Type B pancreatic cell (in vitro differentiated cells): Measurements from ENCODE around the gene SAMD7. TPM values are rescaled to one million over a fixed set of nuclear protein-coding genes. Genes with fewer than 3 reads are reported as not detected.

ENCODE experiments used
- DNase-seq: peaks from one replicate; pipeline ENCODE4 v3.0.0; 2021; ENCODE audit warnings: mixed read lengths; ENCODE audit not compliant: unreplicated experiment; ENCODE audit errors: extremely low spot score
- H3K27ac Mint-ChIP-seq: 2 replicates; pipeline ENCODE4 v1.8.0; 2021; ENCODE audit warnings: mild to moderate bottlenecking, mixed read lengths
- H3K27me3 Mint-ChIP-seq: 2 replicates; pipeline ENCODE4 v1.8.0; 2021; ENCODE audit warnings: mixed read lengths
- H3K36me3 Mint-ChIP-seq: 2 replicates; pipeline ENCODE4 v1.8.0; 2021; ENCODE audit warnings: mixed read lengths
- H3K4me1 Mint-ChIP-seq: one replicate; pipeline ENCODE4 v1.8.0; 2021; ENCODE audit warnings: mixed read lengths; ENCODE audit not compliant: unreplicated experiment
- H3K4me3 Mint-ChIP-seq: 2 replicates; pipeline ENCODE4 v1.8.0; 2021; ENCODE audit warnings: mild to moderate bottlenecking, mixed read lengths
- H3K9me3 Mint-ChIP-seq: 2 replicates; pipeline ENCODE4 v1.8.0; 2021; ENCODE audit warnings: mixed read lengths
- CTCF ChIP-seq: fragments of 200-600 bp; sonication (generic); conservative IDR thresholded peaks from 2 replicates; pipeline ENCODE4 v1.5.0; 2021; ENCODE audit warnings: antibody characterized with exemption, mild to moderate bottlenecking
- total RNA-seq: library from RNA; stranded (reverse); gene quantifications from 2 replicates; pipeline ENCODE4 v1.2.1, GENCODE V29; 2021; ENCODE audit warnings: low replicate concordance

The SAMD7 gene
- total RNA-seq, 1 donor from 2014 or later = not detected

GRCh38 chr3:169968224-169968885 lies 57.0 kb downstream of the SAMD7 start:
- Mint-ChIP-seq H3K36me3 (peaks cover 5% of the 10 kb centered on the region), H3K4me1 (peaks cover 21% of the 10 kb centered on the region), H3K4me3 (peak overlapping the region; percentile 88), H3K27ac (peak overlapping the region; percentile 52), H3K9me3 (no peaks in the 10 kb centered on the region), H3K27me3 (peaks cover 5% of the 10 kb centered on the region)
- no peak for DNase-seq
- TF ChIP-seq CTCF = no peak

GRCh38 chr3:169969174-169970095 lies 58.1 kb downstream of the SAMD7 start:
- H3K4me3 Mint-ChIP-seq = peak overlapping the region; percentile 88
- no peak overlapping the region for H3K27ac Mint-ChIP-seq
- peaks cover 9% of the 10 kb centered on the region for H3K36me3 Mint-ChIP-seq
- no peak for DNase-seq
- peaks cover 25% of the 10 kb centered on the region for H3K4me1 Mint-ChIP-seq
- no peaks in the 10 kb centered on the region for H3K9me3 Mint-ChIP-seq
- peaks cover 5% of the 10 kb centered on the region for H3K27me3 Mint-ChIP-seq
- no peak for TF ChIP-seq CTCF

- DNase-seq = no peak
- no peak for TF ChIP-seq CTCF
- Mint-ChIP-seq H3K27me3 (peaks cover 3% of the 10 kb centered on the region), H3K36me3 (peaks cover 12% of the 10 kb centered on the region), H3K4me1 (peaks cover 30% of the 10 kb centered on the region), H3K9me3 (no peaks in the 10 kb centered on the region), H3K27ac (no peak overlapping the region), H3K4me3 (no peak overlapping the region)
Observed at GRCh38 chr3:169970847-169971246, 59.5 kb downstream of the SAMD7 start.

- Mint-ChIP-seq H3K4me1 (peaks cover 25% of the 10 kb centered on the region), H3K4me3 (no peak overlapping the region), H3K9me3 (no peaks in the 10 kb centered on the region), H3K36me3 (peaks cover 16% of the 10 kb centered on the region), H3K27ac (no peak overlapping the region), H3K27me3 (no peaks in the 10 kb centered on the region)
- TF ChIP-seq CTCF = no peak
- DNase-seq = no peak
Observed at GRCh38 chr3:169971522-169971921, 60.1 kb downstream of the SAMD7 start.

- Mint-ChIP-seq H3K4me3 (no peak overlapping the region), H3K36me3 (peaks cover 44% of the 10 kb centered on the region), H3K4me1 (no peaks in the 10 kb centered on the region), H3K27me3 (no peaks in the 10 kb centered on the region), H3K27ac (no peak overlapping the region), H3K9me3 (no peaks in the 10 kb centered on the region)
- no peak for TF ChIP-seq CTCF
- no peak for DNase-seq
Observed at GRCh38 chr3:169980055-169980454, 68.7 kb downstream of the SAMD7 start.
